NCI-H2107 treated with DMSO at 0.1 percent for 48 hours (cell line): ENCODE data around the gene DUSP22.

Experiments
- DNase-seq: peaks from one replicate; lab custom pipeline; 2025; ENCODE audit not compliant: unreplicated experiment; lab: John Stamatoyannopoulos, UW

DUSP22 gene

DNA sequence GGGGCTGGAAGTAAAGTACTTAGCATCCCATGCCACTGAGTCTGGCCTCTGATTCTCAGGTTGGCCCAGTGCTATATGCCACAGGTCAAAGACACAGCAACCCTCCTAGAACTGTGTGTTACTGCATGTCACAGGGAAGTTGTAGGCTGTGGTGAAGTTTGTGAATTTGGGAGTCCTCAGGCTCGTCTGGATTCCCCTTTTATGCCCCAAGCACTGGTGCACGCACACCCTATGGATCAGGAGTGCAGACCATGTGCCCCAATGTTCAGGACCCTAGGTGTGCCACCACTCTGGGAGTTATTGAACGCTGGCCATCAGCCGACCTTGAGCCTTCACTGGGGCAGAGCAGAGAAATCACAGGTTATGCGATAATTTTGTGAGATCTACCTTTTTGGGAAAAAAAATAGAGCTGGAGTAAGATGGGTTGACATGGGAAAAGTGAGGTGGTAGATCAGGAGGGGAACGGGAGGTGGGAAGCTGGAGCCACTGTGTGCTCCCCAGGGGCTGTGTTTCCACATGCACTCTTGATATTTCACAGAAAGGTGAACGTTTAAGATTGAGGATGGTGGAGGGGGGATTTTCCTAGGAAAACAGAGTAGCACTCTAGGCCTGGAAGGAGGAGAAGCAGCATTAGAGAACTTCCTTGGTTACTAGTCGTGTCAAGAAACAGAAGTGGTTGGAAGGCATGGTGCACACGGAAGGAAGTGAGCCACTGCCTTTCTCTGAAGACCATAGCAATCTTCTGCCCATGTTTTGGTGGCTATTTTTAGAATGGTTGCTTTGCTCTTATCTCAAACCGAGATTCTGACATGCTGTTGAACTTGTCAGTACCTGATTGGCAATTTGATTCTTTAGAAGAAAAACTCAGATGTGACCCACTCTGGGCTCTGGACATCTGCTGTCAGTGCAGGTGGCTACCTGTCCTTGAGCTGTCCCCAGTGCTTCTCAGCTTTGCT is 44.1 kb downstream of the DUSP22 start:
- DNase-seq, result no peak

DNA sequence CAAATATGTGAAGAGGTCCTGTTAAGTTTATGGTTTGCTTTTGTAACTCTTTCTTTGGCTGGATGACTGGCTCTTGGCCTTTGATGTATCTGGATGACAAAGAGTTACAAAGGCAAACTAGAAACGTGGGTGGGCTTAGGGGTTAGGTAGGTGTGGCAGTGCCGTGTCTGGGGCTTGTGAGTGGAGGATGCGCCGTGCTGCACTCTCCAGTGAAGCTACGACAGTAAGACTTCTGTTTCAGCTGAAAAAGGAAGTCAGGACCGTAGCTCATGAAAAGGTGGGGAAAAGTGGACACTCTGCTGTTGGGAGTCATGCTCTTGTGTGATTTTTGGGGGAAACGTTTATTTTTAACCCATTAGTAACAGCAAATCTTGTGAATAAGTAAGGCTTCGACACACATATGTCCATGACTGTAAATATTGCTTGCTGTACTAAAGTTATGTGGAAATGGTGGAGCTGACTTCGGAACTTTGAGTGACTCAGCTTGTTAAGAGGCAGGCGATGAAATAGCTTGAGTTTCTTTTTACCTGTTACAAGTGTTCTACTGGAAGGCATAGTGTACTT is 45.6 kb downstream of the DUSP22 start:
- no peak for DNase-seq

- DNase-seq, result no peak
Observed at GRCh38 chr6:338815-339262, 46.6 kb downstream of the DUSP22 start.

GRCh38 chr6:339480-339879 is 47.2 kb downstream of the DUSP22 start:
- no peak for DNase-seq

DNA sequence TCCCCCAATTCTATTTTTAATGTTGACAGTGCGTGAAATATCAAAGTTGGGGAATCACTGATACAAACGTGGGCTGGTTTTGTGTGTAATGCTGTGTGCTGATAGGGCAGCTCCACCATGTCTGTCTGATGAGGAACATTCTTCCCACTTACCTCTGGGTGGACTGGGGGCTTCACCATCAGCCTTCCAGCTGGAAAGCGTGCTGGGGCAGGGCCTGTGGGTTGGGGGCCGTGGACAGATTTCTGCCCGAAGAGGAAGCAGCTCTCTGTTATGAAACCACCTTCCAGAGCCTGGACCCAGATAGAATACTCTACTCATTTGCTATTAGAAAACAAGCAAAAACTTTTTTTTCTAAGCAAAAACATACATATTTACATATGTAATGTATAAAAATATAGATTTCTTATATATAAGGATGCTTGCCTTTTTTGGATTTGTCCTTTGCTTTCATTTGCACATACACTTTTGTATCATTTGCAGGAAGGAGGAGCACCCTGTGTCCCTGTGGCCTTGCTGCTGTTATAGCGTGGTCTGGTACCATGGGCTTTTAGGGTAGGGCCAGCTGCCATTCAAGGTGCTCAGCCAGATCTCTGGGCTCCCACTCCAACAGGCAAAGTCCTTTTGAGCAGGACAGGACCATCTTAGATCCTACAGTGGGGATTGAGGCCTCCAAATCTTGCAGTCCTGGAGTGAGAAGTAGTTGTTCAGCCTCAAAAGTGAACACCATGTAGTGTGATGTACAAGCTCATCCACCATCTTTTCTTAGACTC is 48.1 kb downstream of the DUSP22 start:
- no peak for DNase-seq

DNA sequence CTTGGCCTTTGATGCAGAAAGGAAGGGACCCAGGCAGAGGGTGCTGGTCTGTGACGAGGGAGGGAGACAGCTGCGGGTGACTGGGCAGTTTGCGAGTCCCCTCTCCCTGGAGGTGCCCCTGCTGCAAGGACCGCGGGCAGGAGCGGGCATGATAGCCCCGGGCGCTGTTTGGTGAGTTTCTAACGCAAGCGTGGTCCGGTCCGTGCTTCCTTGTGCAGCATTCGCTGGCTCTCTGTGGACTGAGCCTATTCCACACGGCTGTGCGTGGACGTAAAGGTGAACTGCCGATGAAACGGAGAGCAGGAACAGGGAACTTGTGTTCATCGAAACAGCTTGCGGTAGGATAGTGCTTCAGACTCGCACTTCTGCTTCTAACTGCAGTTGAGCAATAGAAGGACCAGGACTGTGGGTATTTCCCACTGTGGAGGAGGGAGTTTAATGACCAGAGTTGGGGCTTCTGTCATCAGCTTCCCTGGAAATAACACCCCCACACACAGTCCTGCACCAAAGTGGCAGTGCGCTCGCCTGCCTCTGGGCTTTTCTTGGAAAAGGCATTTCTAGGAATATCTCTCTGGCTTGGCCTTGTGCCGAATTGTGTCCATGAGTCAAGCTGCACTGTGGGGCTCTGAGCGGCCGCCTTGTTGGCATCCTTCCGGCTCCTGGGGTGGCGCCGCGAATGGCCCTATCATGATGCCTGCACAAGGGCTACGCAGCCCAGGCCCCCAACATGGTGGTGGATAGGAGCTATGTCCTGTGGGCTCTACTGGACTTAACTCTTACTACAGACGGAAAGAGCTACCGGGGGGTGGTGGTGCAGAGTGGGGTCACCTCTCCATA is 48.9 kb downstream of the DUSP22 start:
- no peak for DNase-seq

DNA sequence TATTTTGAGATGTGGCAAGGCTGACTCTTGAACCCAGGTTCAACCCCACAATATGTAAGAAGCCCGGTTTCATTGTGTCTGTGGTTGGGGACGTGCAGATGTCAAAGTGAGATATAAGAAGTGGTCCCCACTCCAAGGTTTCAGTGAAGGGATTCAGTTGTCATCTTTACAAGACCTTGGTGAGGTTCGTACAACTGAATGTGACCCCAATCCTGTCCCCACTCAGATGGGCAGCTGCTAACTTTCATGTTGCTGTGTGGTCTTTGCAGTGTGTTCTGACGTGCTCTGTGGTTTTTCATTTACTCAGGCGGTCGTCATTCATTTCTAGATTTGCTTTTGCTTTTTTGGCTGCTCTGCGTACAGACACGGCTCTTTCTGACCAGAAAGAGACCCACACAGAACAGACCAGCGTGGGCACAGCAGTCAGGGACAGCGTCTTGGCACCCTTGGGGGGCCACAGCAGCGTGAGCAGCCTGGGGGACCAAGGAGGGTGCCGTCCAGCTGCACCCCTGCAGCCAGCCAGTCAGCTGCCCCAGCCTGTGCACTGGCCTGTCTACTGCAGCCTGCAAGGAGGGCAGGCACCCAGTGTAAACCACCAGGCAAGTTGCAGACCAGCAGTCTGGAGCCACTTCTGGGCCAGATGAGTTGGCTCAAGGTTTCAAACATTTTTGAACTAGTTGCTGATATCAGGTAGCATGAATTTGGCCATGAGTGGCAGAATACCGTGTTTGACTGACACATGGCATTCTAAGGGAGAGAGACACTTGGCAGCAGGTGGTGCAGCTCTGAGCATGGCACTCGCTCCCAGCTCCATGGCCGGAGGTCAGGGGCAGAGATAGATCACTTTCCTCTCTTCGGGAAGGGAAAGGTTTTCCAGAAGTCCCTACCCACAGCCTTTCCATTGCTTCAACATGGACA is 49.9 kb downstream of the DUSP22 start:
- DNase-seq, result no peak

DNA sequence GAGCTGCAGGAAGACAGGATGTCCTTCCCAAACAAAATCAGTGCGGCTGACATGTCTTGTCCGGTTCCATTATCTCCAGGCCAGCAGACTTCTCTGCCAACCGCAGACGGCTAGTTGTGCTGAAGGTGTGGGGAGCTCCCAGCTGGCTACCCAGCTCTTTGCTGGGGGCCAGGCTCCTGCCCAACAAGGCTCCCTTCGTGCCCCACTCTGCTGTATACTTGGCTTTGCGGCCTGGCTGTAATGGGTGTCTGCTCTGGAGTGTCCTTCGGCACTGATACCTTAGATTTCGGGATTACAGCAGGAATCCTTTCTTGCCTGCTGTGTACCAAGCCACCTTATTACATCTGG is 50.5 kb downstream of the DUSP22 start:
- no peak for DNase-seq

DNA sequence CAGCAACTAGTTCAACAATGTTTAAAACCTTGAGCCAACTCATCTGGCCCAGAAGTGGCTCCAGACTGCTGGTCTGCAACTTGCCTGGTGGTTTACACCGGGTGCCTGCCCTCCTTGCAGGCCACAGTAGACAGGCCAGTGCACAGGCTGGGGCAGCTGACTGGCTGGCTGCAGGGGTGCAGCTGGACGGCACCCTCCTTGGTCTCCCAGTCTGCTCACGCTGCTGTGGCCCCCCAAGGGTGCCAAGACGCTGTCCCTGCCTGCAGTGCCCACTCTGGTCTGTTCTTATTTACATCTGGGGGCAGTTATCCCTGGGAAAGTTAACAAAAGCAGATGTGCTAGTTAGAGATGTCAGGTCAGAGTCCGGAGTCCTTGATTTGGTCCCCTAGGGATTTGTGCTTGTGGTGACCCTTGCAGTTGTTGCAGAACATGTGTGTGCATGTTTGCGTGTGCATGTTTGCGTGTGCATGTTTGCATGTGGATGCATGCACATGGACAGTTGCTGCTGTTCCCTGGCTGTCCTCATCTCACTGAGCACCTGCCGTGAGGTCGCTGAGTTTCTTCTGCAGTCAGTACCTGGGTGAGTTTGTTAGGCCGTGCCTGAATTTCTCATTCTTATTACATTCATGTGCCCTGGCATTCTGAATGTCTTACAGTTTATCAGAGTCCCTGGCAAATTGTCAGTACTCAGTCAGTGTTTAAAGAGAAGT is 51.1 kb downstream of the DUSP22 start:
- no peak for DNase-seq

DNA sequence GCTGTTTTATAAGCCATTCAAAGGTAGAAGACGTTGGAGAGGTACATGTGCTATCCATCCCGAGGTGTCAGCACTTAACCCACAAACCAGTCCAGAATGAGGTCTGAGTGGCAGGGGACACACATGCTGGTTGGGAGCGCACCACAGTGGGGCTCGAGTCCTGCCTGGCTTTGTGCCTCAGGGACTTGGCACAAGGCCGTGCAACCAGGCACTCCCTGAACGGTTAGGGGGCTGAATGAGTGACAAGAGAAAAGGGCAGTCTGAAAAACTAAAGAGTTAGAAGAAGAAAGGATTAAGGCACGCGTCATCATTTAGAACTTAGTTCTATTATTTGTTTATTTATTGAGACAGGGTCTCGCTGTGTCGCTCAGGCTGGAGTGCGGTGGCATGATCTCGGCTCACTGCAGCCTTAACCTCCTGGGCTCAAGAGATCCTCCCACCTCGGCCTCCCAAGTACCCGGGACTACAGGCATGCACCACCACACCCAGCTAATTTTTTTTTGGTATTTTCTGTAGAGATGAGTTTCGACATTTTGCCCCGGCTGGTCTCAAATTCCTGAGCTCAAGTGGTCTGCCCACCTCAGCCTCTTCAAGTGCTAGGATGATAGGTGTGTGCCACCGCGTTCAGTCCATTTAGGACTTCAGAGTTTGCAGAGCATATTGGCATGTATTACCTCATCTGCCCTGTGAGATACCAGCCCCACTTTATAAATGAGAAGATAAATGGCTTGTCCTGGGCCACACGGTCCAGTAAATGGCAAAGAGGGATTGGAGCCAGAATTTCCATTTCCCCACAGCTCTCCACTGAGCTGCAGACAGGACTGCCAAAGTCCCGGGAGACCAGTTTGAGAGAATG is 51.9 kb downstream of the DUSP22 start:
- DNase-seq, result no peak

DNA sequence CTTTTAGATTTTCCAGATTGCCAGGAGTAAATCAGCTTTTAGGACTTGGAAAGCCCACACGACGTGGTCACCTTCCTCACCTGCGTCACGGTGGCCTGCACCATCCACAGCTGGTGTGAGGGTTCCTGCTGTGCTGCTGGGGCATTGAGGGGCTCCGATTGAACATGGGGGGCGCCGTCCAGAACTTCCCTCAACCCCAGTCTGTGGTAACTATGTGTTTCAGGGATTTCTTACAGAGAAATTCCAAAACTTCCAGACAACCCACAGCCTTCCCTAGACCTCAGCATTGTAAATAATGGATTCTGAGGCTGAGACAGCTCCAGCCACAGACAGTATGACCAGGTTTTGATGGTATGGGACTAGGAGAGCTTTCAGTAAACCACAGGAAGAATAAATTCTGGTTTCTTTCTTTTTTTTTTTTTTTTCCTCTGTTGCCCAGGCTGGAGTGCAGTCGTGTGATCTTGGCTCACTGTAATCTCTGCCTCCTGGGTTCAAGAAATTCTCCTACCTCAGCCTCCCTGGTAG is 52.6 kb downstream of the DUSP22 start:
- no peak for DNase-seq

GRCh38 chr6:345747-346385 is 53.6 kb downstream of the DUSP22 start:
- DNase-seq, result no peak

GRCh38 chr6:346386-347030 is 54.2 kb downstream of the DUSP22 start:
- no peak for DNase-seq

- DNase-seq, result no peak
Observed at GRCh38 chr6:347232-347631, 54.9 kb downstream of the DUSP22 start.

- DNase-seq, result no peak
Observed at GRCh38 chr6:347951-348859, 55.9 kb downstream of the DUSP22 start.

DNA sequence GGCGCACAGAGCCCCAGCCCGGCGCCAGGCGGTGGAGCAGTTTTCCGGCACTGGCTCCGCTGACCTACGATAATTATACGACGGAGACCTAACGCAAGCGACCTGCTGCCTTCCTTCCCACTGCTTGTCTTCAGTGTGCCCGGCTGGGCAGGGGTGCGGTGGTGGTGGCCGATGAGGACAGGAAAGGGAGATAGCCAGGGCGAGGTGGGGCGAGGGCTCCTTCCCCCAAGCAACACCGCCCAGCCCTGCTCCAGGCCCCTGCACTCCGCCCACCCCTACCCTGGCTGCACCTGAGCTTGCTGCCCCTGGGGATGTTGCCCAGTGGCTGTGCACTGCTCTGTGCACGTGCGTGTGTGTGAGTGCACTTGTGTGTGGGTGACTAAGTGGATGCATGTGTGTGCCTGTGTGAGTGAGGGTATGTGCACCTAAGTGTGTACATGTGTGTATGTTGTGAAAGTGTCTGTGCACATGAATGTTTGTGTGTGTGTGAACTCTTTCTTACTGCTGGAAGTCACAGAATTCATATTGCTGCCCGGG is 56.6 kb downstream of the DUSP22 start:
- no peak for DNase-seq
